Measurements from ENCODE around the gene FAM200A. TPM values are rescaled to one million over a fixed set of nuclear protein-coding genes. Genes with fewer than 3 reads are reported as not detected.
"Not testable (repeated sequence)": the region's sequence is repeated elsewhere in the genome, so short reads cannot be mapped to it uniquely, and the experiment has no call there.

FAM200A gene
- polyA plus RNA-seq (2013, experiment 1 of 2; ENCODE audit: insufficient read length): 6.0 TPM
- polyA plus RNA-seq (2013, experiment 2 of 2; ENCODE audit: insufficient read length): 6.1 TPM

DNA sequence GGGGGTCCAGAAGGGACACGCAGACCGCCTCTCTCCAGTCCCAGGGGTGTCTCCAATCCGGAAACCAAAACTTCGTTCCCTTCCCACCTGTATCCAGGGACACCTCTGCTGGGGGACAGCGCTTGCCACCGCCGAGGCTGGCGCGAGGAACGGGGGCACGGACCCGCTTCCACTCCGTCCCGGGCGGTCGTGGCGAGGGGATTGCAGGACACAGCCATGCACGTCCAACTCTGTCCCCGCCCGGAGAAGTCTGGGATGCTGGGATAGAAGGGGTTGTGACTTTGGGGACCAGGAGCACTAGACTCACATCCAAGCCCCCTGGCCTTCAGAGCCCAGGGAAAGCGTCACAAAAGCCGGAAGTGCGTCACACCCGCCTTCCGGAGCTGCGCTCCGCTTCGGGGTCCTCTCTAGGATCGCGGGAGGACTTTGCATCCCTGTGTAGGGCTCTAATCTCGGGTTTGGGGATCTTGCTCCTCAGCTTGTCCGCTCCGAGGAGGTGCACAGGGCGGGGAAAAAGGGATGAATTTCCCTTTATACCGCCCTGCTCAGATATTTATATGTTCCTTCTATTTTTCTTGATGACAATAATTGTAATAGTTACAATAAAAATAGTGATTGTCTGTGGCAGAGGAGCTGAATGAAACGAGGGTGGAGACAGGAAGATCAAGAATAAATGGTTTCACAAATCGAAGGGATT is at the start of gene FAM200A:
TSS of gene FAM200A (minus strand) at position 348 of the 697 bp plus-strand sequence. CDS start 3,707 bp downstream, outside the sequence.
- DNase-seq: peak; percentile 95

DNA sequence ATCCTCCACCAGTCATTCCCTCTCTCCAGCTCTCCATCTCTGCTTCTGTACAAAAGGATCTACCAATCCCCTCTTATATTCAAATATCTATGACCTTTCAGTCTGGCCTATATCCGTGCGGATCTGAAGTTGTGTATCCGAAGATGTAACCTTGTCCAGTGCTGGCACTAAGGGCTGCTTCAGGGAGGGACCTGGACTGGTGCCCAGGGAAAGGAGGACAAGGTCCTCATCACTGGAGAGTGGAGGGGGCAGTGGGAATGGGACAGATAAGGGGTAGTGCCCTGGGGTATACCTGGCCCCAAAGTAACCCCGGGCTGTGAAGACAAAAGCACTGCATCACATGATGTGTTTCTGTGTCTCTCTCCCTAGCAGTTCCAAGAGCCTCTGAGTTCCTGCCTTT is 47.9 kb upstream of the FAM200A start:
- DNase-seq: no peak

DNA sequence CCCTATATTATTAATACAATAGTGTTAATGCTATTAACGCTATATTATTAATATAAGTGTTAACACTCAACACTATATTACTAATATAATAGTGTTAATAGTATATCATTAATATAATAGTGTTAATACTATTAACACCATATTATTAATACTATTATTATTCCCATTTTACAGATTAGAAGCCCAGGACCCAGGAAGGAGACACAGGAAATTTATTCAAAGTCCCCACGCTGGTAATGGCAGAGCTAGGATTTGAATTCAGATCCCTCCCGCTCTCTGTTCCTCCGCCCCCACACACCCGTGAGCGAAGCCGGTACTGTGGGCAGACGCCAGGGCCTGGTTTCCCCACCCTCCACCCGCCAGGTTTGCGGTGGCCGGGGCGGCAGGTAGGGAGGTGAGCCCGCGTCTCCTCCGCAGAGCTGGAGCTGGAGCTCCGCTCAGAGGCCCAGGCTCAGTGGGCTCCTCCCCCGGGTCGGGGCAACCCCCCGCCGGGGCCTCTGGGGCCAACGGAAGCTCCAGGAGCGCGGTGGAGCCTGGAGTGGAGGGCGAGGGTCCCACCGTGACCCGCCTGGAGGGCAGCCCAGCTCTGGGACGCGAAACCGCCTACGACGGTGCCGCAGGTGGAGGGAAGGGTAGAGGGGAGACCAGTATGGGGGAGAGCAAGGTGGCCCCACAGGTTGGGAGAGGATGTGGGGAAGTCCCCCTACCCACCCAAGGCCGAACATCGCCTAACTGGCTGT is 46.0 kb upstream of the FAM200A start, which contains the start of gene TMEM225B:
TSS of gene TMEM225B (plus strand) at position 506 of the 740 bp plus-strand sequence. CDS start 6,122 bp downstream, outside the sequence.
- DNase-seq: no peak

DNA sequence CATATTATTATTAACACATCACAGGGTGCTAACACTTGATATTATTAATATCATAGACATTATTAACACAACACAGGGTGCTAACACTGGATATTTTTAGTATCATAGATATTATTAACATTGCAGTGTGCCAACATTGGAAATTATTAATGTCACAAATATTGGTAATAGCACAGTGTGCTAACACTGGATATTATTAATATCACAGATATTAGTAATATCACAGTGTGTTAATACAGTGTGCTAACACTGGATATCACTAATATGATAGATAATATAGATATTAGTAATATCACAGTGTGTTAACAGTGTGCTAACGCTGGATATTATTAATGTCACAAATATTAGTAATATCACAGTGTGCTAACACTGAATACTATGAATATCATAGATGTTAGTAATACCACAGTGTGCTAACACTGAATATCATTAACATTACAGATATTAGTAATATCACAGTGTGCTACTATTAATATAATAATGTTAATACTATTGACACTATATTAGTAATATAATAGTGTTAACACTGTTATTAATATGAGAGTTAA is 44.6 kb upstream of the FAM200A start:
- no peak for DNase-seq

DNA sequence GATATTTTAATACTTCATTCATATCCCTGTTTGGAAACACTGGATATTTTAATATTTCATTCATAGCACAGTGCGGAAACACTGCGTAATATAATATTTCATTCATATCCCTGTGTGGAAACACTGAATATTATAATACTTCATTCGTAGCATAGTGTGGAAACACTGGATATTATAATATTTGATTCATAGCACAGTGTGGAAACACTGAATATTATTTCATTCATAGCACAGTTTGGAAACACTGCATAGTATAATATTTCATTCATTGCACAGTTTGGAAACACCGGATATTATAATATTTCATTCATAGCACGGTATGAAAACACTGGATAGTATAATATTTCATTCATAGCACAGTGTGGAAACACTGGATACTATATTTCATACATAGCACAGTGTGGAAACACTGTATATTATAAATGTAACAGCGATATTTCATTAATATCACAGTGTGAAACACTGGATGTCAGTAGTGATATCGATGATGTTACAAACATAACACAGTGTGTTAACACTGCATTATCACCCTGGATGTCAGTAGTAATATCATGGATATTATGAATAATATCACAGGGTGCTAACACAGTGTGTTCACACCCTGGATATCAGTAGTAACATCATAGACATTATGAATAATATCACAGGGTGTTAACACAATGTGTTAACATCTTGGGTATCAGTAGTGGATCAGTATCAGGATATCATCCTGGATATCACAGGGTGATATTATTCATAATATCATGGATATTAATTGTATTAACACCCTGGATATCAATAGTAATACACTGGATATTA is 43.2 kb upstream of the FAM200A start:
- no peak for DNase-seq

DNA sequence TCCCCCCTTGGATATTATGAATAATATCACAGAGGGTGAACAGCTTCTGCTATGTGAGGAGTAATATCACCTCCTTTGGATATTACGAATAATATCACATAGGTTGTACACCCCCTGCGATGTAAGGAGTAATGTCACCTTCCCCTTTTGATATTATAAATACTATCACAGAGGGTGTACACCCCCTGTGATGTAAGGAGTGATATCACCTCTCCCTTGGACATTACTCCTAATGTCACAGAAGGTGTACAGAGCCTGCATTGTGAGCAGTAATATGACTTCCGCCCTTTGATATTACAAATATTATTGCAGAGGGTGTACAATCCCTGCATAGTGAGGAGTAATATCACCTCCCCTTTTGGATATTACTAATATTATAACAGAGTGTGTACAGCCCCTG is 37.0 kb upstream of the FAM200A start:
- no peak for DNase-seq

DNA sequence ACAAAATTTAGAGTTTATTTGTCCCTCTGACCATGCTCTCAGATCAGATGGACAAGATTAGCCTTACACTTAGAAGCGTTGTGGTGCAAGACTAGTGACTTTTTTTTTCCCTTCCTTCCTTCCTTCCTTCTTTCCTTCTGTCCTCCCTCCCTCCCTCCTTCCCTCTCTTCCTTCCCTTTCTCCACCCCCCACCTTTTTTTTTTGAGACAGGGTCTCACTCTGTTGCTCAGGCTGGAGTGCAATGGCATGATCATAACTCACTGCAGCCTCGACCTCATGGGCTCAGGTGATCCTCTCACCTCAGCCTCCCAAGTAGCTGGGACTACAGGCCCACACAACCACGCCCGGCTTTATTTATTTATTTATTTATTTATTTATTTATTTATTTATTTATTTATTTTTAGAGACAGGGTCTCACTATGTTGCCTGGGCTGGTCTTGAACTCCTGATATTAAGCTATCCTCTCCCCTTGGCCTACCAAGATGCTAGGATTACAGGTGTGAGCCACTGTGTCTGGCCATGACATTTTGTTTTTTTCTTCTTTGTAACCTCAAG is 28.9 kb upstream of the FAM200A start:
- DNase-seq: not testable (repeated sequence)

DNA sequence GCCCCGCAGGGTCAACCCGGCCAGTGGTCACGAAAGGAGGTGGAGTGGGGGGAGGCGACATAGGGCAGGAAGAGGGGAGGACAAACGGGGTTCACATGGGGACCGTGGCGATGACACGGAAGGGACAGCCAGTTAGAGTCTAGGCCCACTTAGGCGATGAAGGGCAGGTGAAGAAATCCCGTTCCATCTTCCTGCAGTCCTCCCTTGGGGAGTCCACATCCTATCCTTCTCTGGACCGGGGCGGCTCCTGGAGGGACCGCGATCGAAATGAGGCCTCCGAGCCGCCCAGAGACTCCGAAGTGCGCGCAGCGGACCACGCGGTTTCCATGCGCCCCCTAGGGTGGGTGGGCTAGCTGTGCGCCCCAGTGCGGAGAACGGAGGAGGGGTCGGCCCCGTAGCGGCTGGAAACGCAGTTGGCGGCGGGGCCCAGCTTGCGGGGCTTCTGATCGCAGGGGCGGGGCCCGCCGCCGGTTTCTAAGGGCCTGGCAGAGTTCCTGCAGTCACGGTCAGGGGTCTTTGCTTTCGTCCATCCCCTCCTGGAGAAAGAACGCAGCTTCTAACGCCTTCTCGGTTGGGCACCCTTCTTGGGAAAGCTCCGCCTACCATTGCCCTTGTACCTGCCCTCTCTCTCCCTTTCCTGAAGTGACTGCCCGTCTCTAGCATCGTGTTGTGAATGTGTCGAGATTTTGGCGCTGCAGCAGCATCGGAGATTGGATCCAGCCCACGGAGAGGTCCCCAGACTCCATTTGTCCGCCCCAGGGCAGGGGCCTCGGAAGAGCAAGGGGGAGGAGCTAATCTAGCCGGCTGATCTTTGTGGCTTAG is 28.3 kb upstream of the FAM200A start:
- peak; percentile 50 for DNase-seq

DNA sequence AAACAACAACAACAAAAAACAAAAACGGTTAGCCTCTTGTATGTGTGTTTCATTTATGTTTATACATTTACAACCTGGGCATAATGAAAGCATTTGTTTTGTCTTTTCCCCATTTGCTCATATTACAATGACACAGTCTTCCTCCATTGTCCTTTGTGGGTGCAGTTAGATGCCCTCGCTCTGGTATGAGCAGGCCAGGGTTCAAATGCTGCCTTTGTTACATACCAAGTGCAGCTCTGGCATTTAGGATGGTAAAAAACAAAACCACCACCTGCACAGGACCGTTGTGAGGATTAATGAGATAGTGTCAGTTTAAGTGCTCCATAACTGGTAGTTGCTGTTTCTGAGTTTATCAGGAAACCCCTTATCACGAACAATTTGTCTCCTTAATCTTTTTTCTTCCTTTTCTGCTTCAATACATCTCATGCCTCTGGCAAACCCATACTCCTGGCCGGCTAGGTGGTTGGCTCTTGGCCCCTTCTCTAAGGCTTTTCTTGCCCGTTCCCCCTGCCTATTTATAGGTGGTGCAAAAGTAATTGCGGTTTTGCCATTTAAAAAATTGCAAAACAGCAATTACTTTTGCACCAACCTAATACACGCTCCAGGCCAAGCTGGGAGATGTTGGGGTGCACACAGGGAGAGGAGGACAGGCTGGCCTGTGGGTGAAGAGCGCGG is 27.5 kb upstream of the FAM200A start:
- no peak for DNase-seq

DNA sequence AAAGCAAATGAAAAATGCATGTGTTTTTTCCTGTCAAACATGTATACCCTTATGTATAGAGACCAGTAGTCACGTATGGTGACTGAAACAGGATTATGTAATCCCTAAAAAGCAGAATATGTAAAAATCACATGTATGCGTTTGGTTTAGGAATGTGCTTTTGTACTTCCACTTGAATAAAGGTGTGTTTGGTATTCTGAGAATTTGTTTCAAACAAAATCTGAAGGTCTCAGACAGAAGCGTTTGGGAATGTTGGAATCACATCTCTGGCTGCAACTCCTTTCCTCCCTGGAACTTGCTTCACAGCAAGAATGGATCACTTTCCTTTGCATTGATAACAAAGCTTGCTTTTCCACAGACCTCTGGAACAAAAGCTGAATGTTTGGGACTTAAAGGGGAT is 24.3 kb upstream of the FAM200A start:
- DNase-seq: no peak

DNA sequence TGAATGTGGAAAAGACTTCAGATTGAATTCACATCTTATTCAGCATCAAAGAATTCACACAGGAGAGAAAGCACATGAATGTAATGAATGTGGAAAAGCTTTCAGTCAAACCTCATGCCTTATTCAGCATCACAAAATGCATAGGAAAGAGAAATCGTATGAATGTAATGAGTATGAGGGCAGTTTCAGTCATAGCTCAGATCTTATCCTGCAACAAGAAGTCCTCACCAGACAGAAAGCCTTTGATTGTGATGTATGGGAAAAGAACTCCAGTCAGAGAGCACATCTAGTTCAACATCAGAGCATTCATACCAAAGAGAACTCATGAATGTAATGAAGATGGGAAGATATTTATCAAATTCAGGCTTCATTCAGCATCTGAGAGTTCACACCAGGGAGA is 21.3 kb upstream of the FAM200A start:
- no peak for DNase-seq

DNA sequence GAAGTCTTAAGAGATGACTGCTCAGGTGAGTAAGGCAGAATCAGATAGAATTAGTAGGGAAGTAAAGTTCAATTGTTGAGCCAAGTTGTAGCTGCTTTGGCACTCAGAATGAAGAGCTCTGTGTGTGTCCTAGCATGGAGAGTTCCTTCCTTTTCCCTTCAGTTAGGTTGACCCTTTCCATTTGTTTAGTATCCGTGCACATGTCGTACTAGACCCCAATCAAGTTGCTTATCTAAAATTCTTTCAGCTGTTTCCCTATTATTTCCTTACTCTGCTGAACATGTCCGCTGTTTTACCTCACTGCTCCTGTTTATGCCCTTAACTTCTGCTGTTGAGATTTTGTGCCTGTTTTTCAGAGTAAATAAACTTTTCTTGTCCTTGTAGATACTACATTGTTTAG is 19.9 kb upstream of the FAM200A start:
- no peak for DNase-seq

DNA sequence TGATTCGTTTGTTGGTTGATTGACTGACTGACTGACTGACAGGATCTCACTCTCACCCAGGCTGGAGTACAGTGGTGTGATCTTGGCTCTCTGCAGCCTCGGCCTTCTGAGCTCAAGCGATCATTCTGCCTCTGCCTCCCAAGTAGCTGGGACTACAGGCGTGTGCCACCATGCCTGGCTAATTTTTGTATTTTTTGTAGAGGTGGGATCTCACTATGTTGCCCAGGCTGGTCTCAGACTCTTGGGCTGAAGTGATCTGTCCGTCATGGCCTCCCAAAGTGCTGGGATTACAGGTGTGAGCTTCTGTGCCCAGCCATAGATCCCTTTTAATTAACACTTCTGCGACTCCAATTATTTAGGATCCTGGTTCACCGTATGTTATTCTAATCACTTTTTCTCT is 16.9 kb upstream of the FAM200A start:
- not testable (repeated sequence) for DNase-seq

DNA sequence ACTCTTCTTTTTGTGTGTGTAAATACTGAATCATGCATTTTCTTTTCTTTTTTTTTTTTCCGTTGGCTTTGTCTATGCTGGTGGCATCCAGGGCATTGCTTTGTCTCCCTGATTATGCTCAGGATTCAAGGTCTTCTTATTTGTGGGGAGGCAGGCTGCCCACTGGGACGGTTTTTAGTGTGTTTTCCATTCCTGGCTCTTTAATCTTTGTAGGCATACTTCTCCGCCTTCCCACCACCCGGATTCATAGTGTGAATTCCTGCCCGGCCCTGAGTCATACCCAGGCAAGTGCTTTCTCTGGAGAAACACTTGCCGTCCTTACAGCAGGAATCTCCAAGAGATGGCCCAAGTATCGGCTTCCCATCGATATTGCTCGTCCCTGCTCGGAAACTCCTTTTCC is 11.7 kb upstream of the FAM200A start:
- DNase-seq: peak; percentile 82

DNA sequence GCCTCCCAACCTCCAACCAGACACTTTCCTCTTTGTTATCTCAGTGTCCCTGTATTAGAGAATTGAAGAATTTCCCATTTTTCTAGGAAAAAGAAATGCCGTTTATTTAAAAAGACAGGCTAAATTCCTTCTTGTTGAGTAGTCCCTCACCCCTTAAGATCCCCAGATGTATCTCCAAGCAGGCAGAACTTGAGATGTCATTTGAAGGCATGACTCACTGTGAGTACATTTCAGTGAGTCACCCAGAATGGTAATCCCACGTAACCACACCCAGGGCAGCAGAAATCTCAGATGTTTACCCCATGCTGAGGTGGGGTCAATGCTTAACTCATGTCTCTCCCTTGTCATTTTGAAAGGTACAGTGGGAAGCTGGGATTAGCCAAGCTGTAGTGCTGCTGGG is 10.9 kb upstream of the FAM200A start:
- peak; percentile 99 for DNase-seq

DNA sequence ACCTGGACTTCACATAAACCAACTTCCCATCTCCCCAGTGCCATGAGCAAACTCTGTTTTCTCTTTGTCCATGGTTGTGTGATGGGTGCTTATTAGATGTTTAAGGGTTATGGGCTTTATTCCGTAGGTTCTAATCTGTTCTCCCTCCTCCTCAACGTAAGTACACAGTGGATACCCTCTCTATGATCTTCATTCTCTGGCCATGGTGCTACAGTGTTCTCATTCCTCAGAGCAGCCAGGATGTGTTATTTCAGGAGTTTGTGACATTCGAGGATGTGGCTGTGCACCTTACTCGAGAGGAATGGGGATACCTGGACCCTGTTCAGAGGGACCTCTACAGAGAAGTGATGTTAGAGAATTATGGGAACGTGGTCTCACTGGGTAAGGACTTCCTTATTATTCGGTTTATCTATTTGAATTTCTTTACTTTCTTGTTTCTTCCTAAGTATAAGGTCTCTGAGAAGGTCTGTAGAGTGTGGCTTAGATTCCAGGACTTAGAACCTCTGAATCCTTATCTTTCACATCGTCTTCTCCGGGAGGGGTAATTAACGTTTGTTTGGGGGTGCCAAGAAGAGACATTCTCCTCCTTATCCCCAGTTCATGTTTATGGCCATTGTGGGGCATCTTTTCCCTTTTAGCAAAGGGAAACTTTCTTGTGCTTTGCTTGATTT is 10.3 kb upstream of the FAM200A start:
- no peak for DNase-seq

DNA sequence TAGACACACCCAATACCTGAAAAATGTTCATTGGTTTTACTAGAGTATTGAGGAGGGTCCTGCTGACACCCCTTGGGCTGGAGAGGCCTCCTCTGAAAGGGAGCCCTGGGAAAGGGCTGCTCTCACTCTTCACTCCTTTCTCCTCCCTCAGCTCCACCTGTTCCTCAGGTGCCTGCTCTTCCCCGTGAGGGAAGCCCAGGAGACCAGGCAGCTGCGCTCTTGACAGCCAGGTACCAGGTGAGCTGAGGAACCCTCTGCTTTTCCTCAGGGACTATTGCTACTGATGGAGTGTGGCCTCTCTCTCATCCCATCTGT is 9.8 kb upstream of the FAM200A start:
- no peak for DNase-seq

DNA sequence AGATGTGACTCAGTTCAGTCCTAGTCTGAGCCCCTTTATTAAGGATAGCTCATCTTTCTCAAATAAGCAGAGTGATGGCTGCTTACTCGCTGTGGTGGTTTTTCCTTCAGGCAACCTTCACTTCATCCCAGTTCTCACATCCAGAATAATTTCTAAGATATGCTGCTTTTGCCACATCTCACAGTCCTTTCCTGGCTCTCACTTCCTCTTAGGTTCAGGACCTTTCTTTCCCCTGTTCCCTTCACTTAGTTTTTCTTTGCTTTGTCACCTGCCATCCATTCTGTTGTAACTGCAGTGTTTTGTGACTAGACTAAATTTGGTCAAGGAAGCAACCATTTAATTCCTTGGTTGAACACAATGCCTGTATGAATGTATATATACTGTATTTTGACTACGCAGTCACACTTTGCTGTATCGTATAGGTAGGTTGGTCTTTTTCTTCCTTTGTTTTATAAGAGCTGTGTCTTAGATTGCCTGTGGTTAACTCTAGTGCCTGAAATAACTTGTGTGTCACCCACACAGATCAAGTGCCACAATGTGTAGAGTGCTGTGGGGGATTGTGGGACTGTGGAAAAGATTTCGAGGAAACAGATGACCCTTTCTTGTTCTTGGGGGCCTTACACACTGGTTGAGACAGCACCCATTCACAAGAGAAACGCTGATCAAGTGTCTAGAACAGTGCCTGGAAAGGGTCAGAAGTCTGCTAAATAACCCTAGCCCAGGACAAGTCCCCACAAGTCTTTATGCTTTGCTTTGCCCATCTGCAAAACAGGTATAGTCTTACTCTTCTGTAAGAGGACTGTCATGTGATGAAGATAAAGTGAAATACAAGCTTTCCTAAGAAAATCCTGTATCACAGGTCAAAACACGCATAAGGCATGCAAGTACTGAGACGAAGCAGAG is 9.2 kb upstream of the FAM200A start:
- DNase-seq: no peak

DNA sequence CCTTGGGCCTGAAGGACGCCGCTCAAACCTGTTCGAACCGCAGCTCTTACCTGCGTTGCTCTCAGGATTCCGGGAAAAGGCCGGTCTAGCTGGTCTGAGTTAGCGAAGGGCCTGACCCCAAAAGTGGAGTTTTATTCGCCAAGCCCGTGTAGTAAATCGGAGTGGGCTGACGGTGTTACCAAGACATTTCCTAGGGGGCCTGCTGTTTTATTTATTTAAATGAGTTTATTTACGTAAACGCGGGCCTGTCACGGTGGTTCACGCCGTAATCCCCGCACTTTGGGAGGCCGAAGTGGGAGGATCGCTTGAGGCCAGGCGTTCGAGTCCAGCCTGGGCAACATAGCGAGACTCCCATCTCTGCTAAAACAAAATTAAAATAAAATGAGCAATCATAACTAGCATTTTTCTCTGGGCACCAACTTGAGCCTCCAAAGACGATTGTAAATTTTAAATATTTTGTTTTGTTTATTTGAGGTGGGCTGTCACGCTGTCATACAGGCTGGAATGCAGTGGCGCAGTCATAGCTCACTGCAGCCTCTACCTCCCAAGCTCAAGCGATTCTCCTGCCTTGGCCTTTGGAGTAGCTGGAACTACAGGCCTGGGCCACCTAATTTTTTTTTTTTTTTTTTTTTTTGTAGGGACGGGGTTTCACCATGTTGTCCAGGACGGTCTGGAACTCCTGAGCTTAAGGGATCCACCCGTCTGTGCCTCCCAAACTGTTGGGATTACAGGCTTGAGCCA is 7.4 kb upstream of the FAM200A start:
- DNase-seq: peak; percentile 23
